Inflammatory macrophage treated with lipopolysaccharide for 4 hours (primary cell): ENCODE measurements around the gene CAMTA1.
A peak's percentile ranks its signal among the peaks of the same experiment; 100 is the strongest.
"Not testable (repeated sequence)": the region's sequence is repeated elsewhere in the genome, so short reads cannot be mapped to it uniquely, and the experiment has no call there.

Experiments
- DNase-seq: peaks from one replicate; pipeline ENCODE4 v3.0.0-alpha.2; 2020

CAMTA1 gene

DNA sequence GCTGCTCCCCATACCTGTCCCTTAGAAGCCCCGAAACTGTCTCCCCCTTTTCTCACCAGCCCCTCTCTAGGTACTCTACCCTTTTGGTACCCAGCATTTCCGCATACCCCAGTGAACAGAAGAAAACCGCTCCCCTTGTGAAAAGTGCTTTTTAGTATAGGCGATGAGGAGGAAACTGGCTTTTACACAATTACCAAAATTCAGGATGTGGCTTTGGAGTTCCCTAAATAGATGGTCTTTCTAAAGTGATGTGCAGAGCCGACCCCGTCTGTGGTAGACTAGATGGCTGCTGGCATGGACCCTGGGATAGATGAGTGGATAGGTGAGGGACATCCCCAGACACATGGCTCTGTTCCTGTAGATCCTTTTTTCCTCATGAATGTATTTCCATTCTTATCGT is 996.2 kb downstream of the CAMTA1 start:
- DNase-seq: peak; percentile 38

DNA sequence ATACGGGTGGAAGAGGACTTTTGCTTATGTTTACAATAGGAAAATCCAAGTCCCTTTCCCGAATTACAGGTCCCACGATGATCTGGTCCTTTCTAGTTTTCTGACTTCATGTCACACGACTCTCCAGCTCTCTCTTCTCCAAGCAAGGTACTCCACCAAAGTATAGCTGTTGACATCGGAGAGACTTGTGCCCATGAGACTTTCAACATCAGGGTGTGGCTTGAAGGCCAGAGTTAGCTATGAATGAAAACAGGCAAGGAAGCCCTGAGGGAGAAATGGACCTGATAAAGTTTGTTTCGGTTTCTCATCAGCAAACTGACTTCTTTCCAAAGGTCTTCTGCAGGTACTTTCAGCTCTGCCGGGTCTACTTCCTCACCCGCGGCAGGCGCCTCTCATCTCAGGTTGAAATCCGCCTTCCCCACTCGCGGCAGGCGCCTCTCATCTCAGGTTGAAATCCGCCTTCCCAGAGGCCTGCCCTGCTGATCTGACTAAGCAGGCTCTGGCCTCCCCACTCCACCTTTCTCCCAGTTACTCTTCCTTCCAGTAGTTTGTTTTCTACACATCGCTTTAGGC is 996.8 kb downstream of the CAMTA1 start:
- DNase-seq: peak; percentile 69

DNA sequence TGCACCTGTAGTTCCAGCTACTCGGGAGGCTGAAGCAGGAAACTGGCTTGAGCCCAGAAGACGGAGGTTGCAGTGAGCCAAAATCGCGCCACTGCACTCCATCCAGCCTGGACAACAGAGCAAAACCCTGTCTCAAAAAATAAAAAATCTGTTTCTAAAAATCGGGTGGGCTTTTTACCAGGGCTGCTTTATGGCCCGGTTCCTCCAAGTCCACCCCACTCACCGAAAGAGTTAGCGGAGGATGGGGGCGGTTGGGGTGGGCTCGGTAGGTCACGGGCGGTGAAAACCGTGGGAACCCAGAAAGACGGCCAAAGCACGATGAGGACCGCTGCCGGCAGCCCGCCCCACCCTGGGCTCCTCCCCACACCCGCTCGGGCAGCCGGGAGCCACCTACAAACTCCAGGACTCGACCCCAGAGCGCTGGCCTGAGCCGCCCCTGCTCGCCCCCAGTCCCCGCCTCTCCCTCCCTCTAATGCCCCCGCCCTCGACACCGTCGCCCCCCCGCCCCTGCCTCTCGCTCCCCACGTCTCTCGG is 998.0 kb downstream of the CAMTA1 start:
- DNase-seq: peak; percentile 39

GRCh38 chr1:7783826-7784491 is 998.7 kb downstream of the CAMTA1 start, which contains the start of gene PER3:
Gene PER3 (plus strand): TSS chr1:7784291. CDS start chr1:7784878, 587 bp downstream.
- DNase-seq: peak; percentile 96

GRCh38 chr1:7784492-7785071 is 999.3 kb downstream of the CAMTA1 start:
- DNase-seq: no peak

DNA sequence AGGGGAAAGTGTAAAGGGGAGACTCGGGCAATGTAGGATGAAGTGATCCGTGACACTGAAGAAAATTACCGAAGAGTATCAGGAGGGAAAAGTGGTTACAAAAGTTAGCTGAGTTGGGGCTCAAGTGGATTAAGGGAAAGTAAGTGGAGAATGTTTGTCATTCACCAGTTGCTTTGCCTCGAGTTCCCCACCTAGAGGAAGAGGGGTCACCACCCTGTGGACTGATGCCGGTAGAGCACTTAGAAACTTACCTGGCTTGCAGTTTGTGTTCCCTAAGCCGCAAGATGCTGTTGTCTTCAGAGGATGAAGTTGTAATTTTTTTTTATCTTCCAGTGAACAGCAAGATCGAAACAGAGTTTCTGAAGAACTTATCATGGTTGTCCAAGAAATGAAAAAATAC is 999.9 kb downstream of the CAMTA1 start:
- no peak for DNase-seq

- peak; percentile 41 for DNase-seq
Measured at GRCh38 chr1:7786795-7787194, 1001.5 kb downstream of the CAMTA1 start.

GRCh38 chr1:7789828-7790227 is 1004.6 kb downstream of the CAMTA1 start:
- DNase-seq: no peak

DNA sequence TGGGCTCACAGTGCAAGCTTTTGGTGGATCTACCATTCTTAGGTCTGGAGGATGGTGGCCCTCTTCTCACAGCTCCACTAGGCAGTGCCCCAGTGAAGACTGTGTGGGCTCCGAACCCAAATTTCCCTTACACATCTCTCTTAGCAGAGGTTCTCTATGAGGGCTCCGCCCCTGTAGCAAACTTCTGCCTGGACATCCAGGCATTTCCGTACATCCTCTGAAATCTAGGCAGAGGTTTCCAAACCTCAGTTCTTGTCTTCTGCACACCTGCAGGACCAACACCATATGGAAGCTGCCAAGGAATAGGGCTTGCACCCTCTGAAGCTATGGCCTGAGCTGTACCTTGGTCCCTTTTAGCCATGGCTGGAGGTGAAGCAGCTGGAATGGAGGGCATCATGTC is 1005.8 kb downstream of the CAMTA1 start:
- not testable (repeated sequence) for DNase-seq

DNA sequence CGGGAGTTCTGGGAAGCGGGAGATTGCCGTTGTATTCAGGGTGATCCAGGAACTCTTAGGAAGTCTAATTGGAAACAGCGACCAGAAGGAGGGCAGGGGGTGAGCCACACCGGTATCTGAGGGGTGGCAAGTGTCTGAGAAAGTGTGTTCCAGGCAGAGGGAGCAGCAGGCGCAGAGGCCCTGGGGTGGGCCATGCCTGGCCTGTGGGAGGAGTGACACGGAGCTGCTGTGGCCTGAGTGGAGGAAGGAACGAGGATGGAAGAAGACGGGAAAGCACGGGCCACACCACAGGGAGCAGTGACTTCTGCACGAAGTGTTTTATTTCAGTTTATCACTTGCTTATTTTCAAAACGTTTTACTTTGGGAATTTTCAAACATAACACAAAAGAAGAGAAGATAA is 1010.2 kb downstream of the CAMTA1 start:
- DNase-seq: no peak

GRCh38 chr1:7805460-7805859 is 1020.2 kb downstream of the CAMTA1 start:
- no peak for DNase-seq

DNA sequence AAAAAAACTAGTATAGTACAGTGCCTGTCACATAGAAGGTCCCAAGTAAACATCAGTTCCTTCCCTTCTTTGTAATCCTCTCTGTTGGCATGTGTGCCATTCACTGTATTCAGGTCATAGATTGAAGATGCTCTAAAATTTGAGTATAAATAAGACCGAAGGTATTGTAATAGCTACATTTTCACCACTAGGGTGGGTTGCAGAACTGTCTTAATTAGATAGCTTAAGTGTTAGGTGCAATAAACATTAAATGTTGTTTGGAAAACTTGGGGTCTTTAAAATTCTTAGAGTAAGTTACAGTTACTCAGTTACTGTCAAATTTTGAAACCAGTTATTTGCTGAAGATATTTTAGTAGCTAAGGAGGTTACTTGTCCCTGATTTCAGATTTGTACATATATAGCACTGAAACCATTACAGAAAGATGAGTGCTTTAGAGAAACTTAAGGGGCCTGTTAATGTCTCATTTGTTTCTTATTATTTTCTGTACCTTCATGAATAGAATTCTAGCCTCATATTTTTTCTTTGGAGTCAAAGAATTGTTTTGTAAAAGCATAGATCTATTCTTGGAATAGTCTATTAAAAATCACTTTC is 1023.1 kb downstream of the CAMTA1 start:
- DNase-seq: peak; percentile 68

- no peak for DNase-seq
Measured at GRCh38 chr1:7809742-7810141, 1024.5 kb downstream of the CAMTA1 start.

DNA sequence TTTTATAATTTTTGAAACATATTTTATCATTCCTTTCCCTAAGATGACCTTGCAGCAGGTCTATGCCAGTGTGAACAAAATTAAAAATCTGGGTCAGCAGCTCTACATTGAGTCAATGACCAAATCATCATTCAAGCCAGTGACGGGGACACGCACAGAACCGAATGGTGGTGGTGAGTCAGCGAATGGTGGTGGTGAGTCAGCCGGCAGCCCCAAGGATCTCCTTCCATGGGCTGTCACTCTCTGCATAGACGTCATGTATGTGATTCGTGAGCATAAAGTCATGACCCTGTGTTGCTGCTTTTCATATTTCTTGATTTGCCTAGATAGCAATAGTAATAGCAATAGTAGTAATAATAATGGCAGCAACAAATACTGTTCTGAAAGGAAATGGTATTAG is 1025.1 kb downstream of the CAMTA1 start:
- DNase-seq: peak; percentile 95

- peak; percentile 92 for DNase-seq
Measured at GRCh38 chr1:7811476-7811875, 1026.2 kb downstream of the CAMTA1 start.

DNA sequence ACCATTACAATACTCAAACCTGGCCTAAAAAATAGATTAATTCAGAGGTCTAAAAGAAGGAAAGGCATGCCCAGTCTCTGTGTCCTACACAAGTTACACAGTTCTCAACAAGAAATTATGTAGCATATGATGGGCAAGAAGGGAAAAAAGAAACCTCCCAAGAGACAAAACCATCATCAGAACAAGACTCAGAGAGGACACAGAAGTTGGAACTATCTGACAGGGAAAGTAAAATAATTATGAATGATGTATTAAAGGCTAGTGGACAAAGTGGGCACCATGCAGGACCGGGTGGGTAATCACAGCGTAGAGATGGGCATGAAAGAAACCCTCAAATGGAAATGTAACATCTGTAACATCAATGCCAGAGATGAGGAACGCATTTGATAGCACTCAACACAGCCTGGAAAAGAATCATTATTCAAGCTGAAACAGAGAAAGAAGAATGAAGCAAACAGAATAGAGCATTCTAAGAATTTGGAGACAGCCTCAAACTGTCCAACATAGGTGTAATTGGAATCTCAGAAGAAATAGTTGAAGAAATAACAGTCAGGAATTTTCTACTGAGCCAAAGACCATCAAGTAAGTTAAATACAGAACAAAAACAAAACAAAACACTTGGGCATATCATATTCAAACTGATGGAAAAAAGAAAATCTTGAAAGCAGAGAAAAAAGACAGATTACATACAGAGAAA is 1028.6 kb downstream of the CAMTA1 start:
- DNase-seq: no peak
